Measurements from ENCODE around the gene DNAH17. TPM values are rescaled to one million over a fixed set of nuclear protein-coding genes. Genes with fewer than 3 reads are reported as not detected.

The DNAH17 gene
- total and polyA plus RNA-seq, 9 donors = 0.35 to 5.2 (median 2.0) TPM

- no peaks in the 10 kb centered on the region for H3K9me3 ChIP-seq (replicated peaks; ENCODE audit: control insufficient read depth, low read depth, low read length)
- no peaks in the 10 kb centered on the region for H3K27me3 ChIP-seq (ENCODE audit: control insufficient read depth, insufficient read depth, low read length)
- no peak for DNase-seq
- H3K27ac ChIP-seq (ENCODE audit: low read length) = no peak overlapping the region
- H3K36me3 ChIP-seq (ENCODE audit: control insufficient read depth, insufficient read depth, low read length) = peaks cover 60% of the 10 kb centered on the region
- no peak overlapping the region for H3K4me3 ChIP-seq (ENCODE audit: low read length)
- WGBS (ENCODE audit: insufficient coverage) = 89% methylated on average over 2 of the region's 8 CpGs
- H3K4me1 ChIP-seq (ENCODE audit: control insufficient read depth, insufficient read depth, low read length) = peaks cover 31% of the 10 kb centered on the region
These were observed 155.0 kb downstream of the DNAH17 start for GRCh38 chr17:78422267-78422605.

DNA sequence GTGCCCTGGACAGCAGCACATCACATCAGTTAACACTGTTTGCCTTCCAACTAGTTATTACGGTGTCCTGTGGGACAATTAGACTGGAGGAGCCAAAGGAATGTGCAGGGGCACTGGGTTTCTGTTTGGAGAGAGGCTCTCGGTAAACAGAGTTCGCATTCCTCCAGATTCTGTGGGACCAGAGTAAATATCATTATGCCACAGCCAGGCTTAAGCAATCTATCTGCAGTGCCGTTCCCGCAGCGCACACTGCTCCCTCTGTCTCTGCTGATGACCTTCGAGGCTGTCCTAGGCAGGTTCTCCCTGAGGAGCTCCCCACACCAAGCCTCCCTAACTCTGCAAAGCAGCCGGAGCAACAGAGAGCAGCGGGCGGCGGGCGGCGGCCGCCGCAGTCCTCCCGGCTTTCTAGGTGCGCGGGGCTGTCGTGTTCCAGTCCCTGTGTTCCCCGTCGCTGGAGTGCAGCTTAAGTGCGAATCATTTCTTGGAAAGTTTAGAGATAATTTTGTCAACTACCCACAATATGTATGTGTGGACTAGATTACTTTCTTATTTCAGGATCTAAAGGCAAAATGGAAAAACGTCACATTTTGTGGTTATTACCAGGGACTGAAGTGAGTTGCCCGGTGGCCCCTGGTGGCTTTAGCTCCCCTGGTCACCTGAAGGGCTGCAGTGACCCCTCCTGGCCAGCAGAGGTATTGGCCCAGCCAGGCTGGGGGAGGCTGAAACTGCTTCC is 155.5 kb downstream of the DNAH17 start:
- 47% methylated on average over 4 of the region's 24 CpGs for WGBS (ENCODE audit: insufficient coverage)
- no peak overlapping the region for H3K27ac ChIP-seq (ENCODE audit: low read length)
- DNase-seq = peak; percentile 73
- H3K9me3 ChIP-seq (replicated peaks; ENCODE audit: control insufficient read depth, low read depth, low read length) = no peaks in the 10 kb centered on the region
- H3K27me3 ChIP-seq (ENCODE audit: control insufficient read depth, insufficient read depth, low read length) = no peaks in the 10 kb centered on the region
- peaks cover 36% of the 10 kb centered on the region for H3K4me1 ChIP-seq (ENCODE audit: control insufficient read depth, insufficient read depth, low read length)
- peaks cover 54% of the 10 kb centered on the region for H3K36me3 ChIP-seq (ENCODE audit: control insufficient read depth, insufficient read depth, low read length)
- no peak overlapping the region for H3K4me3 ChIP-seq (ENCODE audit: low read length)

GRCh38 chr17:78421084-78421533 is 156.1 kb downstream of the DNAH17 start:
- peaks cover 42% of the 10 kb centered on the region for H3K4me1 ChIP-seq (ENCODE audit: control insufficient read depth, insufficient read depth, low read length)

GRCh38 chr17:78419970-78420815 is 157.0 kb downstream of the DNAH17 start:
- Histone ChIP-seq H3K4me1 (ENCODE audit: control insufficient read depth, insufficient read depth, low read length) (peaks cover 46% of the 10 kb centered on the region), H3K27ac (ENCODE audit: low read length) (peak overlapping the region; percentile 68), H3K4me3 (ENCODE audit: low read length) (no peak overlapping the region), H3K9me3 (replicated peaks; ENCODE audit: control insufficient read depth, low read depth, low read length) (no peaks in the 10 kb centered on the region), H3K36me3 (ENCODE audit: control insufficient read depth, insufficient read depth, low read length) (peaks cover 42% of the 10 kb centered on the region), H3K27me3 (ENCODE audit: control insufficient read depth, insufficient read depth, low read length) (no peaks in the 10 kb centered on the region)
- no peak for DNase-seq
- WGBS (ENCODE audit: insufficient coverage) = 43% methylated on average over 16 of the region's 22 CpGs

More at GRCh38 chr17:78421084-78421533, 156.1 kb downstream of the DNAH17 start:
- Histone ChIP-seq H3K4me3 (ENCODE audit: low read length) (no peak overlapping the region), H3K27ac (ENCODE audit: low read length) (no peak overlapping the region), H3K9me3 (replicated peaks; ENCODE audit: control insufficient read depth, low read depth, low read length) (no peaks in the 10 kb centered on the region), H3K27me3 (ENCODE audit: control insufficient read depth, insufficient read depth, low read length) (no peaks in the 10 kb centered on the region), H3K36me3 (ENCODE audit: control insufficient read depth, insufficient read depth, low read length) (peaks cover 48% of the 10 kb centered on the region)
- 74% methylated on average over 6 of the region's 6 CpGs for WGBS (ENCODE audit: insufficient coverage)
- no peak for DNase-seq

GRCh38 chr17:78418326-78419026 is 158.7 kb downstream of the DNAH17 start:
- H3K36me3 ChIP-seq (ENCODE audit: control insufficient read depth, insufficient read depth, low read length) = peaks cover 28% of the 10 kb centered on the region
- DNase-seq = no peak

DNA sequence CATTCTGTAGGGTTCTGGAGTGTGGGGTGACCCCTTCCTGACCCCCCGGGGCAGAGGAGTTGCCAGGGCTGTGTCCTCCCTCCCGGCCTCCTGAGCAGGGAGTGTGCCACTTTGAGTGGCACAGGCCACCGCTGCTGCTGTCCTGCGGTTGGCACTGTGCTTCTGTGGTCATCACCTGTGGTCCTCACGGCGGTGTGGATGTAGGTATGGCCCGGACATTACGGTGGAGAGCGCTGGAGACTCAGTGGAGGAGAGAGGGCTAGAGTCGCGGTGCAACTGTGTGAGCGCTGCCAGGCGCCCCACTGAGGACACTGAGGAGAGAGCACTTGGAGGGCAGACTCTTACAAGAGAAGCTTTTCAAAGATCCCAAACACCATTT is 159.7 kb downstream of the DNAH17 start:
- Histone ChIP-seq H3K4me3 (ENCODE audit: low read length) (no peak overlapping the region), H3K27ac (ENCODE audit: low read length) (peak overlapping the region; percentile 95), H3K4me1 (ENCODE audit: control insufficient read depth, insufficient read depth, low read length) (peaks cover 64% of the 10 kb centered on the region), H3K9me3 (replicated peaks; ENCODE audit: control insufficient read depth, low read depth, low read length) (no peaks in the 10 kb centered on the region), H3K27me3 (ENCODE audit: control insufficient read depth, insufficient read depth, low read length) (no peaks in the 10 kb centered on the region), H3K36me3 (ENCODE audit: control insufficient read depth, insufficient read depth, low read length) (peaks cover 26% of the 10 kb centered on the region)
- no peak for DNase-seq
- 94% methylated on average over 6 of the region's 13 CpGs for WGBS (ENCODE audit: insufficient coverage)

More at GRCh38 chr17:78418326-78419026, 158.7 kb downstream of the DNAH17 start:
- Histone ChIP-seq H3K4me1 (ENCODE audit: control insufficient read depth, insufficient read depth, low read length) (peaks cover 55% of the 10 kb centered on the region), H3K9me3 (replicated peaks; ENCODE audit: control insufficient read depth, low read depth, low read length) (no peaks in the 10 kb centered on the region), H3K27ac (ENCODE audit: low read length) (no peak overlapping the region), H3K27me3 (ENCODE audit: control insufficient read depth, insufficient read depth, low read length) (no peaks in the 10 kb centered on the region), H3K4me3 (ENCODE audit: low read length) (no peak overlapping the region)
- WGBS (ENCODE audit: insufficient coverage) = no CpG with 5 or more reads among the region's 12 CpGs

GRCh38 chr17:78416791-78417530 is 160.2 kb downstream of the DNAH17 start:
- DNase-seq = peak; percentile 88
- no peaks in the 10 kb centered on the region for H3K9me3 ChIP-seq (replicated peaks; ENCODE audit: control insufficient read depth, low read depth, low read length)
- peaks cover 70% of the 10 kb centered on the region for H3K4me1 ChIP-seq (ENCODE audit: control insufficient read depth, insufficient read depth, low read length)
- H3K36me3 ChIP-seq (ENCODE audit: control insufficient read depth, insufficient read depth, low read length) = peaks cover 28% of the 10 kb centered on the region
- H3K27me3 ChIP-seq (ENCODE audit: control insufficient read depth, insufficient read depth, low read length) = no peaks in the 10 kb centered on the region
- 43% methylated on average over 8 of the region's 15 CpGs for WGBS (ENCODE audit: insufficient coverage)
- H3K4me3 ChIP-seq (ENCODE audit: low read length) = no peak overlapping the region
- H3K27ac ChIP-seq (ENCODE audit: low read length) = peak overlapping the region; percentile 95

GRCh38 chr17:78415821-78416711 is 161.1 kb downstream of the DNAH17 start:
- no peaks in the 10 kb centered on the region for H3K9me3 ChIP-seq (replicated peaks; ENCODE audit: control insufficient read depth, low read depth, low read length)
- no peaks in the 10 kb centered on the region for H3K27me3 ChIP-seq (ENCODE audit: control insufficient read depth, insufficient read depth, low read length)
- no peak overlapping the region for H3K4me3 ChIP-seq (ENCODE audit: low read length)
- peaks cover 21% of the 10 kb centered on the region for H3K36me3 ChIP-seq (ENCODE audit: control insufficient read depth, insufficient read depth, low read length)
- no peak for DNase-seq
- WGBS (ENCODE audit: insufficient coverage) = 69% methylated on average over 10 of the region's 17 CpGs
- H3K4me1 ChIP-seq (ENCODE audit: control insufficient read depth, insufficient read depth, low read length) = peaks cover 71% of the 10 kb centered on the region
- peak overlapping the region; percentile 95 for H3K27ac ChIP-seq (ENCODE audit: low read length)
